ENCODE results near the gene ZNF526. TPM values are rescaled to one million over a fixed set of nuclear protein-coding genes. Genes with fewer than 3 reads are reported as not detected.

The ZNF526 gene
- total RNA-seq, 2 experiments from 2014 or later = 5.0 to 6.2 TPM

DNA sequence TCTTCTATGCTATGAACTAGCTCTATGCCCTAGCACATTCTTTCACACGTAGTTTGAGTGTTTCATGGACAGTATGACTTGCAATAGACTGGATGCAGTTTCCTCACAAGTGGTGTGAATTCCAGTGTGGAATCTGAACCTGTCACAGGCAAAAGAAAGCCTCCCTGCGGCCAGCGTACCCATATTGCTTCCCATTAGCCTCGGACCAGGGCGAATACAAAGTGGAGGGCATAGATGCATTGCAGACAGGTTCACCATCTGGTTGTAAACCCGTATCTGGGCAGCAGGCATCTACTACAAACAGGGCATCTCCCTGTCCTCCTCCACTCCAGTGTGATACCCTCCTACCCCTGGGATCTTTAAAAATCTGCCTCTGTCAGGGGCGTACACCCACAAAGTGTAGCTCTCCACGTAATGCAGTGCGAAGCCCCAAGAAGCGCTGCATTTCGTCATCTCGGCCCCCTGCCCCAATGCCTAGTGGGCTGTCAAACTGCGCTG is 47.6 kb downstream of the ZNF526 start:
- Mint-ChIP-seq H3K4me1 (ENCODE audit: low read depth) (peaks cover 22% of the 10 kb centered on the region), H3K4me3 (no peak overlapping the region), H3K27ac (no peak overlapping the region), H3K9me3 (no peaks in the 10 kb centered on the region), H3K36me3 (ENCODE audit: low read depth) (peaks cover 15% of the 10 kb centered on the region), H3K27me3 (no peaks in the 10 kb centered on the region)
- Histone ChIP-seq H3K27ac (ENCODE audit: low read depth in 1 of 2, low read length in 2 of 2) (peak overlapping the region; percentile 98 to 99), H3K9me3 (ENCODE audit: control insufficient read depth in 1 of 2, insufficient read depth in 1 of 2, low read length in 2 of 2) (no peaks in the 10 kb centered on the region), H3K4me3 (ENCODE audit: low read length) (peak overlapping the region; percentile 70), H3K36me3 (ENCODE audit: insufficient read depth, low read length) (peaks cover 11% of the 10 kb centered on the region), H3K4me1 (ENCODE audit: insufficient read depth, low read length) (peaks cover 36% of the 10 kb centered on the region), H3K27me3 (ENCODE audit: control insufficient read depth in 1 of 2, insufficient read depth in 2 of 2, low read length in 2 of 2) (no peaks in the 10 kb centered on the region)
- TF ChIP-seq, protein P1, sequence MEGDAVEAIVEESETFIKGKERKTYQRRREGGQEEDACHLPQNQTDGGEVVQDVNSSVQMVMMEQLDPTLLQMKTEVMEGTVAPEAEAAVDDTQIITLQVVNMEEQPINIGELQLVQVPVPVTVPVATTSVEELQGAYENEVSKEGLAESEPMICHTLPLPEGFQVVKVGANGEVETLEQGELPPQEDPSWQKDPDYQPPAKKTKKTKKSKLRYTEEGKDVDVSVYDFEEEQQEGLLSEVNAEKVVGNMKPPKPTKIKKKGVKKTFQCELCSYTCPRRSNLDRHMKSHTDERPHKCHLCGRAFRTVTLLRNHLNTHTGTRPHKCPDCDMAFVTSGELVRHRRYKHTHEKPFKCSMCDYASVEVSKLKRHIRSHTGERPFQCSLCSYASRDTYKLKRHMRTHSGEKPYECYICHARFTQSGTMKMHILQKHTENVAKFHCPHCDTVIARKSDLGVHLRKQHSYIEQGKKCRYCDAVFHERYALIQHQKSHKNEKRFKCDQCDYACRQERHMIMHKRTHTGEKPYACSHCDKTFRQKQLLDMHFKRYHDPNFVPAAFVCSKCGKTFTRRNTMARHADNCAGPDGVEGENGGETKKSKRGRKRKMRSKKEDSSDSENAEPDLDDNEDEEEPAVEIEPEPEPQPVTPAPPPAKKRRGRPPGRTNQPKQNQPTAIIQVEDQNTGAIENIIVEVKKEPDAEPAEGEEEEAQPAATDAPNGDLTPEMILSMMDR (IDR thresholded peaks at IDR 0.05) = no peak
- ATAC-seq (ENCODE audit: poor library complexity) (no peak), DNase-seq (no peak)
- intact Hi-C loops (cut with DNase I, micrococcal nuclease) = loop anchor here (1.0 kb wide), 5 partner anchors 12 to 24 kb away; partner anchors contain the start of gene ERF (in 1 of the 2)
- CTCF ChIA-PET = interaction anchor here (1.8 kb wide), 1 partner anchor 12 kb away, joined by 5 read pairs; no protein-coding TSS in a partner anchor
- POLR2A ChIA-PET = interaction anchor here (0.6 to 4.4 kb wide), 7 partner anchors 11 to 1261 kb away, joined by 3 to 59 read pairs (median 5); partner anchors contain the start of genes ERF and GSK3A

DNA sequence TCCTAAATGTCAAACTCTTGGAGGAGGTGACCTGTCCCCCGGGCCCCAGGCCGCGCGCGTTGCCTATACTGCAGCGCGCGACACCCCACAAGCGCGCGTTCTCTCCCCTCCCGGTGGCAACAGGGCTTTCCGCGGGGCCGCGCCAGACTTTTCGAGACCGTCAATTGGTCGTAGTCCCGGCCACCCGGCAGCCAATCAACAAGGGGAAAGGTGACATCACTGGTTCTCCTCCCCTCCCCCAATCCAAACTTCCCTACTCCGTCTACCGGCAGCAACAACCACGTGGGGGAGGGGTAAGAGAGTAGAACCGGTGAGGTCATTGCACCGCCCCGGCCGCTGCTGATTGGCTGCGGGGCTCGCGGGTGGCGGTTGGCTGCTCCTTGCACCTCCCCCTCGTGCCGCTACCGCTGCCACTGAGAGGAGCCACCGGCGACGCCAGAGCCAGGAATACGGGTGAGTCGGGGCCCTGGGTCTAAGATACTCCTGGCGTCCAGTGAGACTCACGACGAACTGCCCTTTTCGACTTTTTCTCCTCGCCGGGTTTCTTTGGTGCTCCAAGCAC is 48.1 kb downstream of the ZNF526 start:
- Mint-ChIP-seq H3K27me3 (no peaks in the 10 kb centered on the region), H3K27ac (no peak overlapping the region), H3K4me3 (no peak overlapping the region), H3K4me1 (ENCODE audit: low read depth) (peaks cover 22% of the 10 kb centered on the region), H3K36me3 (ENCODE audit: low read depth) (peaks cover 15% of the 10 kb centered on the region), H3K9me3 (no peaks in the 10 kb centered on the region)
- no peaks in the 10 kb centered on the region for H3K27me3 ChIP-seq (ENCODE audit: control insufficient read depth in 1 of 2, insufficient read depth in 2 of 2, low read length in 2 of 2)
- H3K36me3 ChIP-seq (ENCODE audit: insufficient read depth, low read length) = peaks cover 17% of the 10 kb centered on the region
- TF ChIP-seq, protein P1 (IDR thresholded peaks at IDR 0.05) = no peak
- peaks cover 36% of the 10 kb centered on the region for H3K4me1 ChIP-seq (ENCODE audit: insufficient read depth, low read length)
- H3K4me3 ChIP-seq (ENCODE audit: low read length) = peak overlapping the region; percentile 70
- intact Hi-C loops (cut with DNase I, micrococcal nuclease) = loop anchor here (1.0 kb wide), 5 partner anchors 13 to 25 kb away; partner anchors contain the start of gene ERF (in 1 of the 2)
- ChIA-PET POLR2A (interaction anchor here (0.8 to 4.4 kb wide), 6 partner anchors 11 to 25 kb away, joined by 3 to 59 read pairs (median 6); partner anchors contain the start of genes ERF and GSK3A), CTCF (interaction anchor here (1.8 kb wide), 1 partner anchor 12 kb away, joined by 5 read pairs; no protein-coding TSS in a partner anchor)
- ATAC-seq (ENCODE audit: poor library complexity) = peak; percentile 58
- no peaks in the 10 kb centered on the region for H3K9me3 ChIP-seq (ENCODE audit: control insufficient read depth in 1 of 2, insufficient read depth in 1 of 2, low read length in 2 of 2)
- peak in 13 of 14 experiments; percentile 94 to 100 (median 98) for DNase-seq
- H3K27ac ChIP-seq (ENCODE audit: low read depth in 1 of 2, low read length in 2 of 2) = peak overlapping the region; percentile 98 to 99

DNA sequence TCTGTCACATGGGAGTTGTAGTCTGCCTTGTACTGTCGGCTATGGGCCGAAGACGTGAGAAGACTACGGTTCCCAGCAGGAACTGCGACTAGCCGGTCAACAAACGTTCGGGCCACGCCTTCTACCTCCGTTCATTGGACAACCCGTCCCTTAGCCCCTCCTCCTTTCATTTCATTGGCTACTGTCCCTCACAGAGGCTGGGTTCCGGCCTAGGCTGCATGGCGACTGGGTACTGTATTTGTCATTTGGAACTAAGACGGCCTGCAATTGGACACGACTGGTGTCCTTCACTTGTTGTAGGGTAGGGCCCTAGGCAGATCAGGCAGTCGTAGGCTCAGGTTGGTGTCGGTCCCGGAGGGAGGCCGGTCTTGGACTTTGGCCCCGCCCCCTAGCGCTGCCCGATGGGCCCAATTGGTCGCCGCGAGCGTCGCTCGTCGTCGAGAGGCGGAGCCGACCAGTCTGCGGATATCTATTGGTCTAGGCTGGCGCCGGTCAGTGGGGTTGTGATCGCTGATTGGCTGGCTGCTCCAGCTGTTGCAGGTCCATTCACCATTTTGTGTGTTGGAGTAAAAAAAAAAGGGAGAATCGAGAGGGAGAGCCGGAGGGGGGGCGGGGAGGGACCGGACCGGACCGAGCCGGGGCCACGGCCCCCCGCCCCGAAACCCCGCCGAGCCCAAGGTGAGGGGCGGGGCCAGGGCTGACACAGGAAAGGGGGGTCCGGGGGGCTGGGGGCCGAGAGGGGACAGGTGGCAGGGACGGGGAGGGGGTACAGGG is 48.8 kb downstream of the ZNF526 start, which contains the start of gene CIC:
Gene CIC (plus strand): TSS at position 549 of the 774 bp plus-strand sequence. CDS start 2,532 bp downstream, outside the sequence.
- peaks cover 37% of the 10 kb centered on the region for H3K4me1 ChIP-seq (ENCODE audit: insufficient read depth, low read length)
- no peaks in the 10 kb centered on the region for H3K9me3 ChIP-seq (ENCODE audit: control insufficient read depth in 1 of 2, insufficient read depth in 1 of 2, low read length in 2 of 2)
- H3K27me3 ChIP-seq (ENCODE audit: control insufficient read depth in 1 of 2, insufficient read depth in 2 of 2, low read length in 2 of 2) = no peaks in the 10 kb centered on the region
- peak within 1 kb of the TSS; percentile 70 for H3K4me3 ChIP-seq (ENCODE audit: low read length)
- peak within 1 kb of the TSS; percentile 98 to 99 for H3K27ac ChIP-seq (ENCODE audit: low read depth in 1 of 2, low read length in 2 of 2)
- peaks cover 22% of the 10 kb centered on the region for H3K4me1 Mint-ChIP-seq (ENCODE audit: low read depth)
- peaks cover 20% of the 10 kb centered on the region for H3K36me3 Mint-ChIP-seq (ENCODE audit: low read depth)
- peaks cover 23% of the 10 kb centered on the region for H3K36me3 ChIP-seq (ENCODE audit: insufficient read depth, low read length)
- TF ChIP-seq, protein P1 (IDR thresholded peaks at IDR 0.05) = no peak
- H3K4me3 Mint-ChIP-seq = peak within 1 kb of the TSS; percentile 92
- ChIA-PET CTCF (interaction anchor here (3.2 kb wide), 1 partner anchor 11 kb away, joined by 27 read pairs; no protein-coding TSS in a partner anchor), POLR2A (interaction anchor here (1.7 to 4.4 kb wide), 6 partner anchors 11 to 136 kb away, joined by 6 to 59 read pairs (median 24); partner anchors contain the start of genes ERF and GSK3A)
- peak; percentile 74 for ATAC-seq (ENCODE audit: poor library complexity)
- H3K27me3 Mint-ChIP-seq = no peaks in the 10 kb centered on the region
- H3K27ac Mint-ChIP-seq = no peak within 1 kb of the TSS
- peak; percentile 98 to 100 (median 99) for DNase-seq
- H3K9me3 Mint-ChIP-seq = no peaks in the 10 kb centered on the region
- intact Hi-C loops (cut with DNase I, micrococcal nuclease) = loop anchor here (1.0 kb wide), 5 partner anchors 14 to 26 kb away; partner anchors contain the start of gene ERF (in 1 of the 2)

All from CD4-positive, alpha-beta T cell (primary cell).